Measurements from ENCODE around the gene HSF5.

Gene HSF5

GRCh38 chr17:58383892-58384462 is 104.2 kb downstream of the HSF5 start:
- DNase-seq: no peak

DNA sequence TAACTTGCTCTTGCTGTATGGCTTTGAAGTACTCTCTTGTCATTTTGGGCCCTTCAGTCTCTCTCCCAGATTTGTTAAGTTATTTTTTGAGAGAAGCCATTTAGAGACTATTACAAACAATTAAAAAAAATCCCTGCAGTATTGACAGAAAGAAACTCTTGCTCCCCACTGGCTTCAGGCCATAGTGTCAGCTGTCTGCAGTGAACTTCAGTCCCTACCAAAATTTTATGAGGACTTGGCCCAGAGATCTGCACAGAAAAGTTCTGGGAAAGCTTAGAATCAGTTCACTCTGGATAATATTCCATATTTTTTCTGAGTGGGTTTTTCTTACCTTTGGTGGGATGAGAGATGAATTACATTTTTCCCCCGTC is 105.4 kb downstream of the HSF5 start:
- DNase-seq: no peak

GRCh38 chr17:58382108-58382871 is 105.9 kb downstream of the HSF5 start:
- no peak for DNase-seq

GRCh38 chr17:58381124-58382035 is 106.8 kb downstream of the HSF5 start:
- DNase-seq: no peak

DNA sequence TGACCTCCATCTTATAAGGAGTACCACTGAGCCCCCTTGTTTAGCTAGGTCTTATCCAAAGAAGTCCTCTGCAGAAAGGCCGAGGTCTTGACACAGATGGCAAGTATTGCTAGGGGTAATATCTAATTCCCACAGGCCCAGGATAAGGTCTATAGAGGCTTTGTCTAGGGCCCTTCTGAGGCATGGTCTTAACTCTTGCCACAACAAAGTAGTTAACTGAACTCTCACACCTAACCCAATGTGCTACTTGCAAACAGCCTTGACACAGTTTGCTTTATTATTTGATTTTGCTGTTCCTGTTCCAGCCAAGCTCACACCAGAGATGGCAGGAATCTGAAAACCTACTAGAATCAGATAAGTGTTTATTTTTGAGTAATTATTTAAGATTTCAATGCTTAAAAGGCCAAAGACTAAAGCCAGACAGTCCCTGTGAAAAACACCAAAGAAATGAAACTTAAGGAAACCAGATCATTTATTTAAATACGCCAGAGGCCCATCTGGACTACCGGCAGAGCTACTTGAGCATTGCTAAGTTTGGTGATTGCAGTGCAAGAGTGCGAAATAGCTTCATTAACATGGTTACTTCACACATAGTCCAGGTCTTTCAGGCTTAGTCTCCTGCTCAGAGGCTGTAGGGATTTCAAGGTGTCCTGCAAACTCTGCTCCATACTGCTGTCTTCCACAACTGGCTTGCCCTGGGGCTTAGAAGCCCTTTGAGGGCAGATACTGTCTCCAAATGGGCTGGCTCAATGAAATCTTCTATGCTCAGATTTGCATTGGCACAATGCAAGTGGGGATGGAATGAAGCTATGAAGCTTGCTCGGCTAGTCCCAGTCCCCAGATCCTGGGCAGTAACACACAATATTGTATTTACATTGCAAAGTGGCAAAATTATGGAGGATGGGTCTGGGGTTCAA is 107.7 kb downstream of the HSF5 start:
- no peak for DNase-seq

DNA sequence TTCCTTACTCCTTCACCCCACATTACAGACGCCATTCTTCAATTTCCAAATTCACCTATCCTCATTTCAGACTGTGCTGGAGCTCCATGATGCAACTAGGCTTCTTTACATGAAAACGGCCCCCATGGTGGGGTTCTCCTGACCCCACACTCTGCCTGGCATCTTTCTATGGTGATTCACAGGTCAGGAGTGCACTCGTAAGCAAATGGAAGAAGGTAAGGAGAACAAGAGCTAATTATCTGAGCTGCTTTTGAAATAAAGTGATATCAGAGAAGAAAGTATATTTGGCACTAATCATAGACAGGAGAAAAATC is 108.7 kb downstream of the HSF5 start:
- DNase-seq: no peak

- no peak for DNase-seq
These were observed 109.3 kb downstream of the HSF5 start for GRCh38 chr17:58378733-58379510.

- DNase-seq: no peak
These were observed 110.5 kb downstream of the HSF5 start for GRCh38 chr17:58377661-58378060.

DNA sequence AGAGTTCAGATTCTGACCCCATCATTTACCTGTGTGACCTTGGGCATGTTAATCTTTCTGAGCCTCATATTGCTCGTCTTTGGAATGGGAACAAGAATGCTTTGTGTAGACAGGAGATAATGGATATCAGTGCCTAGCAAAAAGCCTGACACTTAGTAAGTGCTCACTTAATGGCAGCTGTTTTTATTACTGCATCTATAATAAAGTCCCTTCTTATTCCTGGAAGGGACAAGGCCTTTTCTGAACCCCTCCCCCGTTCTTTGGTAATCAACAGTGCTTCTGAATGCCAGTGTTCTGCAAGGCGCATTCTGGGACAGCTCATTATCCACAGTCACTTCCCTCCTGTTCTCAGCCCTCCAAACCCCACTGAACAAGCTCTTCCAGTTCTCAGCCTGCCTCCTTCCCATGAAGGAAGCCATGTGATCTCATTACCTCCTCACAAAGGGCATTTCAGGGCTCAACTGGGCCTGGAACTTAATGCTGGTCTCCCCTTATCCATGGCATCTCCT is 111.1 kb downstream of the HSF5 start:
- no peak for DNase-seq

DNA sequence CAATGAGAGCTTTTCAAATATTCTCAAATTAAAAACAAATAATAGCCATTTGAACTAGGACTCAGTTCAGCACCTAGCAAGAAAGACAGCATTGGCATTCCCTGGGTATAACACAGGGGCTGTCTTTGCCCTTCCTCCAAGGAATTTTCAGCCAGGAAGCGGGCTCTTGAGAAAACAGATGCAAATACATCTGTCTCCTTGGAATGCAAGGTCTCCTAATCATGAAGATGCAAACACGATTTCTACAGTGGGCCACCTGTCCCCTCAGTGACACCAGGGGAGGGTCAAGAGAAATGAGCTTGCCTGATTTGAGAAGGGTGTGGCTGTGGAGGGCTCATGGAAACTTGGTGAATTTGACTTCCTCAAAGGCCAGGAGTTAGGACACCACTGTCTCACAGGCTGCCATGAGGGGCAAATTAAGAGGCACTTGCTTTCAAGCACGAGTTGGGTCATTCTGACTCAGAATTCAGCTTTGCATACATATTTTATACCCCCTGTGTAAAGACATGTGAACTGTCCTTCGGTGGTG is 111.7 kb downstream of the HSF5 start:
- DNase-seq: no peak

DNA sequence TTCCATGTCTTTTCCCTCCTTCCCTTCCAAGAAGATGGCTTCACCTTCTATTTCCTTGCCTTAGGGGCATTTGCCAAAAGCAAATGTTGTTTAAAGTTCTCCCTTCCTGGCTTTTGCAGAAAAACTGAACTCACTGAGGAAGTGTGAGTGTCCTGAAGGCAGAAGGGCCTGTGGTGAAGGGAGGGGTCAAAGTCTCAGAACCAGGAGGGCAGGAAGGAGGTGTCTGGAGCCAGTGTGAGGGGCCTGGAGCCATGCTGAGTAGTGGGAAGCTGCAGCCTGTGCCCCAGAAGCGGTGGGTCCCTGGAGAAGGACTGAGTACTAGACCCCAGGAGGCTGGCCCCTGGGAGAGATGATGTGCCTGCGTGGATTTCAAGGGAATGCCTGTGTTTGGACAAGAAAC is 112.4 kb downstream of the HSF5 start:
- DNase-seq: no peak

DNA sequence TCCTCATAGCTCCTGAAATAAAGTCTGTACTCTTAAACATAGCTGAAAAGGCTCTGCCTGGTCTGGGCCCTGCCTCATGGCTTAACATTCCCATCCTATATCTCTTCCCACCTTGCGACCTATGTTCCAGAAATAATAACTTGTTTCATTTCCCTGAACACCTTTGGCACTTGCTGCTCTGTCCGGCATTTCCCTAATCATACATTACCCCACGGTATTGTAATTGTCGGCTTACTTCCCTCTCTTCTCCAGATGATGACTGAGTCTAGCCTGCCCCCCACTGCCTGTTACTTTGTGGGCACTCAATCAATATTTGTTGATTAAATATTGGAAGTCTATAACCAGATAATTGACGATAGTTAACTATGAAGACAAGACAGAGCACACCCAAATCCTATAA is 113.0 kb downstream of the HSF5 start:
- DNase-seq: no peak

GRCh38 chr17:58373923-58374322 is 114.3 kb downstream of the HSF5 start:
- DNase-seq: no peak

DNA sequence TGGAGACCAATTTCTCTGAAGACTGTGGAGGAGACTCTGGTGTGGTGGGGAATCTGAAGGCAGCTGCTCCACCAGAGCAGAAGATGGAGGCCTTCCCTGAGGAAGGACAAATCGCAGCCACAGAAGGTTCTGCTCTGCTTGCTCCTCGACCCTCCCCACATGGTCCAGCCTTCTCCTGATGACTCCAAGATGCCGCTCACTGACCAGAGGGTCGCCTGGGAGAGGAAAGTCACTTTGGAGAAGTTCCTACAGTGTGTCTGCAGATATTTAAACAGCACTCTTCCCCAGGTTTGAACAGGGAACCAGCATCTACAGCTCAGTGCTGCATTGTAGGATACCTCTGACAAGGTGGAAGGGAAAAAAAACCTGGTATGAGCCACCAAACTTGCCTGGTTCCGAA is 115.2 kb downstream of the HSF5 start:
- no peak for DNase-seq

DNA sequence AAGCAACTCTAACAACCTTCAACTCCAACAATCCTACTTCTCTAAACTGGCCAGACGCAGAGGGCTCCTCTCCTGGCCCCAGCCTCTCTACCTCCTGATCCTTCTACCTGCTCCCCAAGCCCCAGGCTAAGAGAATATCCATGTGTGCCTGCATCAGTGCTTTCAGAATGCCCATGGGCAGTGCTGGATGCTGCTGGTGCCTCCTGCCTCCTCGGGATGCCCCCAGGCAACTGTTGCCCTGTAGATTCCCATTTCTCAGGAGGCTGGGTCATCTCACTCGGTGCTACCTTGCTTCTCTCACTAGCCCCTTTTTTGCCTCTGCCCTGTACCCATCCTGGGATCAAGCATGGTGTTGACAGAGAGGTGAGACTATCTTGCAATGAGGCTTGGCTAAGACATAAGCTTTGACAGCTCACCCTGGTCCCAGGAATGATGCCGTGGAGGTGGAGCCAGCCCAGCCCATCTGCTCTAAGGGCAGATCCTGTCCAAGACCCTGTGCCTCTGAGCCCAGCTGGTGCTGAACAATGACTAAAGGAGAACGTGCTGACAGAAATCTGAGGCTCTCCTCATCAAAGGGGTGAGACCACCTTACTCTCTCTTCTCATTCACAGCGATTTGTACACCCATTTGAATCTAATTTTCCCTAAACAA is 116.8 kb downstream of the HSF5 start:
- no peak for DNase-seq

GRCh38 chr17:58370716-58371115 is 117.5 kb downstream of the HSF5 start:
- DNase-seq: no peak

GRCh38 chr17:58370309-58370708 is 117.9 kb downstream of the HSF5 start:
- DNase-seq: no peak

Data from activated CD4-positive, alpha-beta T cell treated with anti-CD3 and anti-CD28 coated beads for 48 hours (primary cell).